Neural cell (in vitro differentiated cells): Measurements from ENCODE around the gene IP6K3.

Experiments used
- CTCF ChIP-seq: fragments of 450-650 bp; IDR thresholded peaks from 2 replicates; pipeline ENCODE4 v1.5.1; 2014; ENCODE audit warnings: antibody characterized with exemption, mild to moderate bottlenecking, moderate library complexity; ENCODE audit not compliant: poor library complexity, severe bottlenecking
- EP300 ChIP-seq: fragments of 450-650 bp; conservative IDR thresholded peaks from 2 replicates; pipeline ENCODE4 v1.6.1; 2014; ENCODE audit warnings: antibody characterized with exemption, mild to moderate bottlenecking, moderate library complexity; ENCODE audit not compliant: poor library complexity, severe bottlenecking
- EZH2 ChIP-seq: fragments of 200-600, 300-800 bp; shearing (Covaris generic), sonication (generic); IDR thresholded peaks from 2 replicates; pipeline ENCODE4 v1.6.1; 2014; ENCODE audit warnings: antibody characterized with exemption, low read length, borderline replicate concordance, mild to moderate bottlenecking; ENCODE audit not compliant: insufficient read depth, poor library complexity, severe bottlenecking
- POLR2AphosphoS5 ChIP-seq: IDR thresholded peaks from 2 replicates; pipeline ENCODE4 v1.6.1; 2012
- RAD21 ChIP-seq: fragments of 450-650 bp; conservative IDR thresholded peaks from 2 replicates; pipeline ENCODE4 v1.6.1; 2014; ENCODE audit warnings: antibody characterized with exemption, mild to moderate bottlenecking, moderate library complexity
- TAF1 ChIP-seq: IDR thresholded peaks from 2 replicates; pipeline ENCODE4 v1.6.1; 2012; ENCODE audit warnings: low read depth

- TF ChIP-seq EZH2 (no peak), CTCF (no peak), POLR2AphosphoS5 (no peak), RAD21 (no peak), TAF1 (no peak), EP300 (no peak)
These were observed 69.5 kb downstream of the IP6K3 start for GRCh38 chr6:33677143-33677660.
